SU-DHL-6 (cell line): ENCODE data around the gene RGS7.

Experiments used
- H2AFZ ChIP-seq: fragments of 200-600 bp; sonication (generic); 2 replicates; pipeline ENCODE4 v1.6.1; 2014; ENCODE audit warnings: low read depth, mild to moderate bottlenecking, moderate library complexity, mixed read lengths, antibody characterized with exemption, low read length; ENCODE audit not compliant: severe bottlenecking
- H3F3A ChIP-seq: fragments of 200-600 bp; shearing (Covaris generic); 2 replicates; pipeline ENCODE4 v1.6.0; 2016; ENCODE audit warnings: antibody characterized with exemption, mild to moderate bottlenecking; ENCODE audit not compliant: insufficient read depth
- H3K27ac ChIP-seq: fragments of 200-600 bp; sonication (generic); 2 replicates; pipeline ENCODE4 v1.5.1; 2016; ENCODE audit warnings: low read depth, mild to moderate bottlenecking, low read length, moderate library complexity, mixed read lengths
- H3K27me3 ChIP-seq: fragments of 200-600 bp; sonication (generic), shearing (Covaris generic); 2 replicates; pipeline ENCODE4 v1.6.0; 2014; ENCODE audit warnings: mild to moderate bottlenecking, low read length
- H3K36me3 ChIP-seq: fragments of 200-600 bp; sonication (generic); 2 replicates; pipeline ENCODE4 v1.6.1; 2014; ENCODE audit warnings: mild to moderate bottlenecking, low read length, mixed read lengths
- H3K4me2 ChIP-seq: fragments of 300-600, 200-600 bp; shearing (Covaris generic), sonication (generic); 2 replicates; pipeline ENCODE4 v1.6.0; 2014; ENCODE audit warnings: low read length, low read depth, mild to moderate bottlenecking; ENCODE audit not compliant: poor library complexity, severe bottlenecking
- H3K4me3 ChIP-seq: fragments of 200-600 bp; sonication (generic); 2 replicates; pipeline ENCODE4 v1.5.1; 2014; ENCODE audit warnings: antibody characterized with exemption, low read length, mild to moderate bottlenecking, mixed read lengths; ENCODE audit not compliant: insufficient read depth, poor library complexity, severe bottlenecking
- H3K79me2 ChIP-seq: fragments of 200-600 bp; sonication (generic); 2 replicates; pipeline ENCODE4 v1.6.1; 2014; ENCODE audit warnings: mild to moderate bottlenecking, low read length, moderate library complexity; ENCODE audit not compliant: insufficient read depth
- H3K9ac ChIP-seq: fragments of 200-600 bp; sonication (generic); 2 replicates; pipeline ENCODE4 v1.7.0; 2014; ENCODE audit warnings: mild to moderate bottlenecking, low read length
- H3K9me2 ChIP-seq: fragments of 200-600 bp; sonication (generic); replicated peaks from 2 replicates; pipeline ENCODE4 v1.6.1; 2014; ENCODE audit warnings: low read length; ENCODE audit not compliant: insufficient read depth
- H3K9me3 ChIP-seq: fragments of 200-600 bp; sonication (generic); 2 replicates; pipeline ENCODE4 v1.6.1; 2014; ENCODE audit warnings: low read length, mixed read lengths; ENCODE audit not compliant: insufficient read depth
- H4K20me1 ChIP-seq: fragments of 200-600 bp; sonication (generic); 2 replicates; pipeline ENCODE4 v1.6.1; 2014; ENCODE audit warnings: low read depth, mild to moderate bottlenecking, antibody characterized with exemption, low read length, moderate library complexity, mixed read lengths
- EZH2phosphoT487 ChIP-seq: fragments of 200-600 bp; sonication (generic), shearing (Covaris generic); conservative IDR thresholded peaks from 2 replicates; pipeline ENCODE4 v1.6.1; 2018; ENCODE audit warnings: mild to moderate bottlenecking, antibody characterized with exemption, low read length, moderate library complexity, mixed read lengths
- TF ChIP-seq, protein P1 (sequence below): fragments of 200-600 bp; sonication (generic); IDR thresholded peaks from one replicate; pipeline ENCODE4 v1.5.1; 2017; ENCODE audit warnings: antibody characterized with exemption, mild to moderate bottlenecking, low read length, moderate library complexity; ENCODE audit not compliant: insufficient read depth, poor library complexity, severe bottlenecking

The RGS7 gene

DNA sequence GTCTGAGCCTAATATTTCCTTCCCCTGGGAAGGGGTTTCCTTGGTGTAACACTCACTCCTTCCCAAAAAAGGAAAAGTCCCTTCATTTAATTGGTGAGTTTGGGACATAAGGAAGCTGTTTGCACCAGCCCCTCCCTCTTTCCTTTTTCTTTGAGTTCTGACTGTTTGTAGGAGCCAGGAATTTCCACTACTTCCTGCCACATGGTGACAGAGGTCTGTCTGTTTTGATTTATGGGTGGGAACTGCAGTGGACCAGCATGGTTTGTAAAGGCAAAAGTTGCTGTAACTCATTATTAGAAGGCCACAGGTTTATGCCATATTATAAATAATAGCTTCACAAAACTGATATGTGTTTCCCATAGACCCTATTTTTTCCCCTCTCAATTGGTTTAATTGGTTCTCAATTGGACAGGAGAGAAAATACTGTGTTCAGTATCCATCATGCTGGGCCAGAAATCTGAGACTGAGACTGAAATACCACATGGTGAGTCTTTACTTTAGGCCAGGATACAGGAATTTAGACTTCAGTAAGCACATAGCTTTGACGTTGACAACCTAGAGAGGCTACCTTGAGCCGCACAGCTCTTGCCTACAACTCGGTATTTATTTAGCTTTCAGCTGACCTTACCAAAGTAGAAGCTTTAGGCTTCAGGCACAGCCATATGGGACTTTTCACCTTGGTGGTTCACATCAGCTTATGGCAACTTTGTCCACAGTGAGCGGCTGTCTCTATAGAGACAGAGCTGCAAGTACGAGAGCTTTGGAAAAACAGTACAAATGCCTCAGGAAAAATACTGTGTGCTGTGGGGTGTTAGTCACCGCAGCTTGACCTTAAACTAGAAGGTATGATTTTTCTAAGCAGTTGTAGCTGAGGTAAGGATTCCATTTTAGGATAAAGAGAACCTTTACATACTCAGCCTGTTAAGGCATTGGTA, 40.0 kb upstream of the RGS7 start:
- Histone ChIP-seq H3K27ac (no peak overlapping the region), H3K4me2 (no peak overlapping the region), H3K9ac (no peak overlapping the region), H3K9me3 (no peaks in the 10 kb centered on the region), H3K36me3 (no peaks in the 10 kb centered on the region), H3K79me2 (no peaks in the 10 kb centered on the region), H2AFZ (no peak overlapping the region), H3F3A (no peaks in the 10 kb centered on the region), H3K9me2 (no peaks in the 10 kb centered on the region), H3K27me3 (no peaks in the 10 kb centered on the region), H3K4me3 (no peak overlapping the region), H4K20me1 (no peaks in the 10 kb centered on the region)
- no peak for TF ChIP-seq EZH2phosphoT487
- TF ChIP-seq, protein P1, sequence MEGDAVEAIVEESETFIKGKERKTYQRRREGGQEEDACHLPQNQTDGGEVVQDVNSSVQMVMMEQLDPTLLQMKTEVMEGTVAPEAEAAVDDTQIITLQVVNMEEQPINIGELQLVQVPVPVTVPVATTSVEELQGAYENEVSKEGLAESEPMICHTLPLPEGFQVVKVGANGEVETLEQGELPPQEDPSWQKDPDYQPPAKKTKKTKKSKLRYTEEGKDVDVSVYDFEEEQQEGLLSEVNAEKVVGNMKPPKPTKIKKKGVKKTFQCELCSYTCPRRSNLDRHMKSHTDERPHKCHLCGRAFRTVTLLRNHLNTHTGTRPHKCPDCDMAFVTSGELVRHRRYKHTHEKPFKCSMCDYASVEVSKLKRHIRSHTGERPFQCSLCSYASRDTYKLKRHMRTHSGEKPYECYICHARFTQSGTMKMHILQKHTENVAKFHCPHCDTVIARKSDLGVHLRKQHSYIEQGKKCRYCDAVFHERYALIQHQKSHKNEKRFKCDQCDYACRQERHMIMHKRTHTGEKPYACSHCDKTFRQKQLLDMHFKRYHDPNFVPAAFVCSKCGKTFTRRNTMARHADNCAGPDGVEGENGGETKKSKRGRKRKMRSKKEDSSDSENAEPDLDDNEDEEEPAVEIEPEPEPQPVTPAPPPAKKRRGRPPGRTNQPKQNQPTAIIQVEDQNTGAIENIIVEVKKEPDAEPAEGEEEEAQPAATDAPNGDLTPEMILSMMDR, result no peak

DNA sequence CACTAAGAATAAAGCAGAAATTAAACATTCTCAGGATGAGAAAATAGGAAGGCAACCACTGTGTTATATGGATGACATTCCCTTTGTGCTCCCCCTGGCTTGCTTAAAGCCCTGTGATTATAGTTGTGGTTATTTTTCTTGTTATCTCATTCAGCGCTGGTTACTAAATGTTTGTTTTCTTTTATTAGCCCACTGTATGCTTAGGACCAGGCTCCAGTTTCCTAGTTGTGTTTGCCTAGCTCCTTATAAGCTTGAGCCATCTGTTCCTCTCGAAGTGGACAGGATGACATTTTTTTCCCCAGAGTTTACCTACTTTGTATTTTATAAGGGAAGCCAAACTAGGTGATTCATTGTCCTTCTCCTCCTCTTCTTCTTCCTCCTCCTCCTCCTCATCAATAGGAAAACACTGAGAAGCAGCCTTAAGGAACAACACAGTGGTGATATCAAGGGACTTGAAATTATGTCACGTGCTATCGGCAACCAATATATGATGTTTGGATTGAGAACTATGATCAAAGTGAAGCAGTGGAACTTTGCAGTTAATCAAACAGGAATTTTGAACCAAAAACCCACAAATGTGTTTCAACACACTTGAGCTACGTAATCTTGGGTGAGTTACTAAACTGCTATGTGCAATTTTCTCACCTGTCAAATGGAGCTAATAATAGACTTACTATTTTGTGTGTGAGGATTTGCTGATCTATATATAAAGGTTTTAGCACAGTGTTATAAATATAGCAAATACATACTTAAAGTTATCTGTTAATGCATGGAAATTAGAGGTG, 35.1 kb upstream of the RGS7 start:
- TF ChIP-seq, protein P1, result no peak
- TF ChIP-seq EZH2phosphoT487, result no peak

DNA sequence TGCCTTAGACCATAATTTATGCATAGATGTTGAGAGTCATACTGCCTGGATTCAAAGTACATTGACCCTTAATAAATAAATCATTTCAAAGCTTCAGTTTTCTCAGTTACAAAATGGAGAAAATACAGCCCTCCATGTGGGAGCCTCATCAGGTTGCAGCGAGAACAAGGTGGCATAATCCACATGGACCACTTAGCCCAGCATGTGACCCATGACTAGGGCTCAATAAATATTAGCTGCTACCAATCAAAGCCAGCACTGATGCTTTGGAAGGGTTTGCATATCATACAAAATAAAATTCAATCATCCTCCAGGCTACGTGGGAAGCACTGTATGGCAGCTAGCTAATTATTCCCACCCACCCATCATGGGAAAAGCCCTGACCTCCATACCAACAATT, 33.5 kb upstream of the RGS7 start:
- Histone ChIP-seq H2AFZ (no peak overlapping the region), H3F3A (no peaks in the 10 kb centered on the region), H4K20me1 (no peaks in the 10 kb centered on the region), H3K9ac (no peak overlapping the region), H3K27me3 (no peaks in the 10 kb centered on the region), H3K36me3 (no peaks in the 10 kb centered on the region), H3K4me3 (no peak overlapping the region), H3K9me2 (no peaks in the 10 kb centered on the region), H3K9me3 (no peaks in the 10 kb centered on the region), H3K4me2 (no peak overlapping the region), H3K27ac (no peak overlapping the region), H3K79me2 (no peaks in the 10 kb centered on the region)
- TF ChIP-seq EZH2phosphoT487, result no peak
- TF ChIP-seq, protein P1, result no peak

More for the DNA sequence above, 35.1 kb upstream of the RGS7 start:
- Histone ChIP-seq H3K9me3 (no peaks in the 10 kb centered on the region), H3K79me2 (no peaks in the 10 kb centered on the region), H3K36me3 (no peaks in the 10 kb centered on the region), H2AFZ (no peak overlapping the region), H3K27me3 (no peaks in the 10 kb centered on the region), H3K9me2 (no peaks in the 10 kb centered on the region), H3K27ac (no peak overlapping the region), H3F3A (no peaks in the 10 kb centered on the region), H3K4me3 (no peak overlapping the region), H3K4me2 (no peak overlapping the region), H4K20me1 (no peaks in the 10 kb centered on the region), H3K9ac (no peak overlapping the region)
